ENCODE measurements around the gene PRKAG2.

The PRKAG2 gene

DNA sequence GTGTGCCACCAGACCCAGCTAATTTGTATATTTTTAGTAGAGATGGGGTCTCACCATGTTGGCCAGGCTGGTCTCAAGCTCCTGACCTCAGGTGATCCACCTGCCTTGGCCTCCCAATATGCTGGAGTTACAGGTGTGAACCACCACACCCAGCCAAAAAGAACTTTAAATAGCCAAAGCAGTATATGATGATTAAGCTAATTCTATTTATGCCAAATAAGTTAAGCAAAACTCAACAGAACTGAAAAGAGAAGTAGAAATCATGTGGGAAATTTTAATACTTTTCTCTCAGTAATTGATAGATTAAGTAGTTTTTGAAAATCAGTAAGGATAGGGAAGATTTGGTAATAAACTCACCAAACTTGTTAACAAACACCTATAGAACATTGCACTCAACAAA is 332.7 kb downstream of the PRKAG2 start:
- Histone ChIP-seq H3K9ac (ENCODE audit: low read depth, low read length, poor library complexity) (no peak overlapping the region), H2BK5ac (ENCODE audit: low read length) (no peak overlapping the region), H4K8ac (ENCODE audit: low read depth, low read length) (no peak overlapping the region), H2BK15ac (ENCODE audit: low read length) (no peak overlapping the region), H2BK12ac (ENCODE audit: low read length) (no peak overlapping the region), H2AK5ac (ENCODE audit: low read depth, low read length) (no peak overlapping the region), H4K91ac (ENCODE audit: low read depth, low read length, poor library complexity) (no peak overlapping the region), H3K79me1 (ENCODE audit: low read depth, low read length) (no peaks in the 10 kb centered on the region), H2BK120ac (ENCODE audit: low read depth, low read length) (no peak overlapping the region), H3K14ac (ENCODE audit: low read length) (no peak overlapping the region), H3K23ac (ENCODE audit: low read depth, low read length, poor library complexity) (no peak overlapping the region), H3K27ac (replicated peaks; ENCODE audit: low read length) (no peak overlapping the region), H3K36me3 (replicated peaks in 1 of 2; ENCODE audit: control insufficient read depth in 2 of 2, insufficient read depth in 2 of 2, low read length in 2 of 2) (no peaks in the 10 kb centered on the region), H3K18ac (ENCODE audit: low read length) (no peak overlapping the region), H3K4me2 (ENCODE audit: insufficient read depth, low read length, poor library complexity, severe bottlenecking) (no peak overlapping the region), H3K4me1 (ENCODE audit: control insufficient read depth in 2 of 2, insufficient read depth in 1 of 2, low read depth in 1 of 2, low read length in 2 of 2) (peaks cover 5 to 10% of the 10 kb centered on the region in 2 donors), H3K27me3 (ENCODE audit: control insufficient read depth in 3 of 3, insufficient read depth in 3 of 3, low read depth in 1 of 3, low read length in 3 of 3) (no peaks in the 10 kb centered on the region), H3K4me3 (ENCODE audit: low read length in 2 of 2) (no peak overlapping the region), H3K9me3 (replicated peaks in 1 of 2; ENCODE audit: control insufficient read depth in 2 of 2, insufficient read depth in 1 of 2, low read depth in 1 of 2, low read length in 2 of 2) (no peaks in the 10 kb centered on the region), H2AFZ (ENCODE audit: low read length) (no peak overlapping the region), H3K4ac (ENCODE audit: low read length) (no peak overlapping the region)
- DNase-seq (ENCODE audit: low spot score), result no peak

- no peak for DNase-seq (ENCODE audit: low spot score)
- Histone ChIP-seq H2AFZ (ENCODE audit: low read length) (no peak overlapping the region), H3K9me3 (replicated peaks in 1 of 2; ENCODE audit: control insufficient read depth in 2 of 2, insufficient read depth in 1 of 2, low read depth in 1 of 2, low read length in 2 of 2) (no peaks in the 10 kb centered on the region), H3K4me3 (ENCODE audit: low read length in 2 of 2) (no peak overlapping the region), H3K4ac (ENCODE audit: low read length) (no peak overlapping the region), H3K27ac (replicated peaks; ENCODE audit: low read length) (no peak overlapping the region), H3K18ac (ENCODE audit: low read length) (no peak overlapping the region), H3K9ac (ENCODE audit: low read depth, low read length, poor library complexity) (no peak overlapping the region), H3K4me2 (ENCODE audit: insufficient read depth, low read length, poor library complexity, severe bottlenecking) (no peak overlapping the region), H3K4me1 (ENCODE audit: control insufficient read depth in 2 of 2, insufficient read depth in 1 of 2, low read depth in 1 of 2, low read length in 2 of 2) (peaks cover 8 to 19% of the 10 kb centered on the region in 2 donors), H4K91ac (ENCODE audit: low read depth, low read length, poor library complexity) (no peak overlapping the region), H3K14ac (ENCODE audit: low read length) (no peak overlapping the region), H2BK5ac (ENCODE audit: low read length) (no peak overlapping the region), H3K23ac (ENCODE audit: low read depth, low read length, poor library complexity) (no peak overlapping the region), H2BK12ac (ENCODE audit: low read length) (no peak overlapping the region), H2BK120ac (ENCODE audit: low read depth, low read length) (no peak overlapping the region), H3K27me3 (ENCODE audit: control insufficient read depth in 3 of 3, insufficient read depth in 3 of 3, low read depth in 1 of 3, low read length in 3 of 3) (no peaks in the 10 kb centered on the region), H3K79me1 (ENCODE audit: low read depth, low read length) (no peaks in the 10 kb centered on the region), H3K36me3 (replicated peaks in 1 of 2; ENCODE audit: control insufficient read depth in 2 of 2, insufficient read depth in 2 of 2, low read length in 2 of 2) (no peaks in the 10 kb centered on the region), H2AK5ac (ENCODE audit: low read depth, low read length) (no peak overlapping the region), H4K8ac (ENCODE audit: low read depth, low read length) (no peak overlapping the region), H2BK15ac (ENCODE audit: low read length) (no peak overlapping the region)
- WGBS, 2 donors (ENCODE audit: extremely low coverage in 2 of 2, insufficient read length in 2 of 2, insufficient replicate concordance in 1 of 2), result no CpG with 5 or more reads among the region's 6 CpGs
These were observed 334.2 kb downstream of the PRKAG2 start for GRCh38 chr7:151542606-151543130.

- no peak overlapping the region for H4K8ac ChIP-seq (ENCODE audit: low read depth, low read length)
- no peak overlapping the region for H4K91ac ChIP-seq (ENCODE audit: low read depth, low read length, poor library complexity)
- H3K18ac ChIP-seq (ENCODE audit: low read length), result peak overlapping the region; percentile 87
- H3K27me3 ChIP-seq (ENCODE audit: control insufficient read depth in 3 of 3, insufficient read depth in 3 of 3, low read depth in 1 of 3, low read length in 3 of 3), result no peaks in the 10 kb centered on the region
- peak overlapping the region; percentile 10 for H2AFZ ChIP-seq (ENCODE audit: low read length)
- H3K27ac ChIP-seq (replicated peaks; ENCODE audit: low read length), result no peak overlapping the region
- H3K79me1 ChIP-seq (ENCODE audit: low read depth, low read length), result no peaks in the 10 kb centered on the region
- no peak overlapping the region for H3K4ac ChIP-seq (ENCODE audit: low read length)
- no peak overlapping the region for H3K23ac ChIP-seq (ENCODE audit: low read depth, low read length, poor library complexity)
- WGBS, 2 donors (ENCODE audit: extremely low coverage in 2 of 2, insufficient read length in 2 of 2, insufficient replicate concordance in 1 of 2), result no CpG with 5 or more reads among the region's 17 CpGs
- DNase-seq (ENCODE audit: low spot score), result no peak
- no peaks in the 10 kb centered on the region for H3K9me3 ChIP-seq (replicated peaks in 1 of 2; ENCODE audit: control insufficient read depth in 2 of 2, insufficient read depth in 1 of 2, low read depth in 1 of 2, low read length in 2 of 2)
- H3K9ac ChIP-seq (ENCODE audit: low read depth, low read length, poor library complexity), result peak overlapping the region; percentile 24
- no peak overlapping the region for H2BK120ac ChIP-seq (ENCODE audit: low read depth, low read length)
- no peak overlapping the region for H3K14ac ChIP-seq (ENCODE audit: low read length)
- no peak overlapping the region for H2BK12ac ChIP-seq (ENCODE audit: low read length)
- H2AK5ac ChIP-seq (ENCODE audit: low read depth, low read length), result no peak overlapping the region
- H3K4me1 ChIP-seq (ENCODE audit: control insufficient read depth in 2 of 2, insufficient read depth in 1 of 2, low read depth in 1 of 2, low read length in 2 of 2), result peaks cover 9 to 25% of the 10 kb centered on the region in 2 donors
- H2BK15ac ChIP-seq (ENCODE audit: low read length), result no peak overlapping the region
- no peak overlapping the region for H3K4me2 ChIP-seq (ENCODE audit: insufficient read depth, low read length, poor library complexity, severe bottlenecking)
- H3K36me3 ChIP-seq (replicated peaks in 1 of 2; ENCODE audit: control insufficient read depth in 2 of 2, insufficient read depth in 2 of 2, low read length in 2 of 2), result no peaks in the 10 kb centered on the region
- H3K4me3 ChIP-seq (ENCODE audit: low read length in 2 of 2), result no peak overlapping the region
- H2BK5ac ChIP-seq (ENCODE audit: low read length), result no peak overlapping the region
These were observed 335.0 kb downstream of the PRKAG2 start for GRCh38 chr7:151541709-151542499.

DNA sequence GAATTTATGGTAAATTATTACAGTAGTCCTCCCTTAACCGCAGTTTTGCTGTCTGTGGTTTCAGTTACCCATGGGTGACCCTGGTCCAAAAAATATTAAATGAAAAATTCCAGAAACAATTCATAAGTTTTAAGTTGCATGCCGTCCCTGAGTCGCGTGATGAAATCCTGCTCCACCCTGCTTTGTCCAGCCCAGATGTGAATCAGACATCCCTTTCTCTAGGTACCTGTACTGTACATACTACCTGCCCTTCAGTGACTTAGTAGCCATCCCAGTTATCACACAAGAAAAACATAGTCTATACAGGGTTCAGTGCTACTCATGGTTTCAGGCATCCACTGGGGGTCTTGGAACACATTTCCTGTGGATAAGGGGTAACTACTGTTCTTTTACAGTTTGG is 336.8 kb downstream of the PRKAG2 start:
- Histone ChIP-seq H3K14ac (ENCODE audit: low read length) (no peak overlapping the region), H2BK15ac (ENCODE audit: low read length) (peak overlapping the region; percentile 69), H3K27ac (replicated peaks; ENCODE audit: low read length) (peak overlapping the region; percentile 72), H3K36me3 (replicated peaks in 1 of 2; ENCODE audit: control insufficient read depth in 2 of 2, insufficient read depth in 2 of 2, low read length in 2 of 2) (no peaks in the 10 kb centered on the region), H3K18ac (ENCODE audit: low read length) (no peak overlapping the region), H3K4ac (ENCODE audit: low read length) (no peak overlapping the region), H2AFZ (ENCODE audit: low read length) (no peak overlapping the region), H3K27me3 (ENCODE audit: control insufficient read depth in 3 of 3, insufficient read depth in 3 of 3, low read depth in 1 of 3, low read length in 3 of 3) (no peaks in the 10 kb centered on the region), H2BK5ac (ENCODE audit: low read length) (no peak overlapping the region), H2BK12ac (ENCODE audit: low read length) (no peak overlapping the region), H3K23ac (ENCODE audit: low read depth, low read length, poor library complexity) (no peak overlapping the region), H3K9me3 (replicated peaks in 1 of 2; ENCODE audit: control insufficient read depth in 2 of 2, insufficient read depth in 1 of 2, low read depth in 1 of 2, low read length in 2 of 2) (no peaks in the 10 kb centered on the region), H3K4me3 (ENCODE audit: low read length in 2 of 2) (no peak overlapping the region), H2BK120ac (ENCODE audit: low read depth, low read length) (no peak overlapping the region), H2AK5ac (ENCODE audit: low read depth, low read length) (no peak overlapping the region), H3K4me2 (ENCODE audit: insufficient read depth, low read length, poor library complexity, severe bottlenecking) (no peak overlapping the region), H4K91ac (ENCODE audit: low read depth, low read length, poor library complexity) (no peak overlapping the region), H3K79me1 (ENCODE audit: low read depth, low read length) (no peaks in the 10 kb centered on the region), H4K8ac (ENCODE audit: low read depth, low read length) (no peak overlapping the region), H3K4me1 (ENCODE audit: control insufficient read depth in 2 of 2, insufficient read depth in 1 of 2, low read depth in 1 of 2, low read length in 2 of 2) (peaks cover 9 to 25% of the 10 kb centered on the region in 2 donors), H3K9ac (ENCODE audit: low read depth, low read length, poor library complexity) (no peak overlapping the region)
- WGBS, 2 donors (ENCODE audit: extremely low coverage in 2 of 2, insufficient read length in 2 of 2, insufficient replicate concordance in 1 of 2), result no CpG with 5 or more reads among the region's 4 CpGs
- DNase-seq (ENCODE audit: low spot score), result no peak
